ENCODE results near the gene THOC2.

DNA sequence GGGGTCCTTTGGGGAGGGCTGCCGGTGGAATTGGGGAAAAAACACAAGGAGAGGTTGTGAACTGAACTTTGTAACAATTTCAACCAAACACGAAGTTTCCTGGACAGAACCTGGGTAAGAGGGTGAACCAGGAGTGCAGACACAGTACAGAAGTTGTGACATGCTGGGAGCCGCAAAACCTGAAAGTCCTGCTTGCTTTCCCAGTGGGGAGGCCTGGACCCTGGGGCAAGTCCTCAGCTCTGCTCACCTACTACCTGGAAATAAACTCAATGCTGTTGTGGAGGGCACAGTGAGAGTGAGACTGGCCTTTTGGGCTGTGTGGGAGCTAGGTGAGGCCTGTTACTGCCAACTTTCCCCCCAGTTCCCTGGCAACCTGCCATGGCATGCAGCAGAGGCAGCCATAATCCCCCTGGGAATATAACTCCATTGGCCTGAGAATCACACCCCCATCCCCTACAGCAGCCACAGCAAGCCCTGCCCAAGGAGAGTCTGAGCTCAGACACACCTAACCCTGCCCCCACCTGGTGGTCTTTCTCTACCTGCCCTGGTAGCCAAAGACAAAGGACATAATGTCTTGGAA lies 162.8 kb downstream of the THOC2 start:
- TF ChIP-seq, protein P1, sequence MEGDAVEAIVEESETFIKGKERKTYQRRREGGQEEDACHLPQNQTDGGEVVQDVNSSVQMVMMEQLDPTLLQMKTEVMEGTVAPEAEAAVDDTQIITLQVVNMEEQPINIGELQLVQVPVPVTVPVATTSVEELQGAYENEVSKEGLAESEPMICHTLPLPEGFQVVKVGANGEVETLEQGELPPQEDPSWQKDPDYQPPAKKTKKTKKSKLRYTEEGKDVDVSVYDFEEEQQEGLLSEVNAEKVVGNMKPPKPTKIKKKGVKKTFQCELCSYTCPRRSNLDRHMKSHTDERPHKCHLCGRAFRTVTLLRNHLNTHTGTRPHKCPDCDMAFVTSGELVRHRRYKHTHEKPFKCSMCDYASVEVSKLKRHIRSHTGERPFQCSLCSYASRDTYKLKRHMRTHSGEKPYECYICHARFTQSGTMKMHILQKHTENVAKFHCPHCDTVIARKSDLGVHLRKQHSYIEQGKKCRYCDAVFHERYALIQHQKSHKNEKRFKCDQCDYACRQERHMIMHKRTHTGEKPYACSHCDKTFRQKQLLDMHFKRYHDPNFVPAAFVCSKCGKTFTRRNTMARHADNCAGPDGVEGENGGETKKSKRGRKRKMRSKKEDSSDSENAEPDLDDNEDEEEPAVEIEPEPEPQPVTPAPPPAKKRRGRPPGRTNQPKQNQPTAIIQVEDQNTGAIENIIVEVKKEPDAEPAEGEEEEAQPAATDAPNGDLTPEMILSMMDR (IDR thresholded peaks at IDR 0.05) = no peak
- TF ChIP-seq EZH2 (IDR thresholded peaks at IDR 0.05; ENCODE audit: borderline replicate concordance, insufficient read depth, low read depth, low read length, poor library complexity, severe bottlenecking) = no peak

Measured in B cell (primary cell).